Amniotic stem cell (primary cell): Measurements from ENCODE around the gene IMMP2L.

ENCODE experiments used
- DNase-seq: peaks from one replicate; lab custom pipeline; 2025; lab: John Stamatoyannopoulos, UW

Gene IMMP2L

GRCh38 chr7:111556977-111557376 is 5.3 kb downstream of the IMMP2L start:
- DNase-seq = no peak

GRCh38 chr7:111554086-111554485 is 8.2 kb downstream of the IMMP2L start:
- no peak for DNase-seq

GRCh38 chr7:111541067-111541466 is 21.2 kb downstream of the IMMP2L start:
- DNase-seq = no peak

- DNase-seq = no peak
Measured at GRCh38 chr7:111540199-111540815, 22.0 kb downstream of the IMMP2L start.

GRCh38 chr7:111537134-111537533 is 25.2 kb downstream of the IMMP2L start:
- DNase-seq = no peak

GRCh38 chr7:111535142-111535870 is 27.0 kb downstream of the IMMP2L start:
- no peak for DNase-seq

GRCh38 chr7:111532625-111533024 is 29.7 kb downstream of the IMMP2L start:
- no peak for DNase-seq

- no peak for DNase-seq
Measured at GRCh38 chr7:111531993-111532392, 30.3 kb downstream of the IMMP2L start.

- DNase-seq = no peak
Measured at GRCh38 chr7:111530356-111530668, 32.0 kb downstream of the IMMP2L start.

GRCh38 chr7:111529507-111530355 is 32.6 kb downstream of the IMMP2L start:
- no peak for DNase-seq

- DNase-seq = no peak
Measured at GRCh38 chr7:111528331-111528730, 34.0 kb downstream of the IMMP2L start.

- no peak for DNase-seq
Measured at GRCh38 chr7:111527545-111527944, 34.7 kb downstream of the IMMP2L start.

GRCh38 chr7:111525100-111525499 is 37.2 kb downstream of the IMMP2L start:
- DNase-seq = no peak

GRCh38 chr7:111521660-111522059 is 40.6 kb downstream of the IMMP2L start:
- DNase-seq = no peak

GRCh38 chr7:111518264-111518663 is 44.0 kb downstream of the IMMP2L start:
- no peak for DNase-seq

- no peak for DNase-seq
Measured at GRCh38 chr7:111517549-111517951, 44.7 kb downstream of the IMMP2L start.

GRCh38 chr7:111516612-111517011 is 45.7 kb downstream of the IMMP2L start:
- no peak for DNase-seq

- no peak for DNase-seq
Measured at GRCh38 chr7:111513566-111513965, 48.7 kb downstream of the IMMP2L start.

GRCh38 chr7:111511845-111512244 is 50.4 kb downstream of the IMMP2L start:
- no peak for DNase-seq

- DNase-seq = no peak
Measured at GRCh38 chr7:111510584-111511378, 51.5 kb downstream of the IMMP2L start.

- DNase-seq = no peak
Measured at GRCh38 chr7:111510062-111510461, 52.2 kb downstream of the IMMP2L start.

- no peak for DNase-seq
Measured at GRCh38 chr7:111509288-111509687, 53.0 kb downstream of the IMMP2L start.
